ENCODE data around the gene MARCHF11.

MARCHF11 gene, protein sequence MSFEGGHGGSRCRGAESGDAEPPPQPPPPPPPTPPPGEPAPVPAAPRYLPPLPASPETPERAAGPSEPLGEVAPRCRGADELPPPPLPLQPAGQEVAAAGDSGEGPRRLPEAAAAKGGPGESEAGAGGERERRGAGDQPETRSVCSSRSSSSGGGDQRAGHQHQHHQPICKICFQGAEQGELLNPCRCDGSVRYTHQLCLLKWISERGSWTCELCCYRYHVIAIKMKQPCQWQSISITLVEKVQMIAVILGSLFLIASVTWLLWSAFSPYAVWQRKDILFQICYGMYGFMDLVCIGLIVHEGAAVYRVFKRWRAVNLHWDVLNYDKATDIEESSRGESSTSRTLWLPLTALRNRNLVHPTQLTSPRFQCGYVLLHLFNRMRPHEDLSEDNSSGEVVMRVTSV

GRCh38 chr5:16179511-16179935 lies at the start of gene MARCHF11:
TSS of gene MARCHF11 (minus strand) at chr5:16179791. CDS start at chr5:16179575, 216 bp downstream.
- TF ChIP-seq, protein P1, sequence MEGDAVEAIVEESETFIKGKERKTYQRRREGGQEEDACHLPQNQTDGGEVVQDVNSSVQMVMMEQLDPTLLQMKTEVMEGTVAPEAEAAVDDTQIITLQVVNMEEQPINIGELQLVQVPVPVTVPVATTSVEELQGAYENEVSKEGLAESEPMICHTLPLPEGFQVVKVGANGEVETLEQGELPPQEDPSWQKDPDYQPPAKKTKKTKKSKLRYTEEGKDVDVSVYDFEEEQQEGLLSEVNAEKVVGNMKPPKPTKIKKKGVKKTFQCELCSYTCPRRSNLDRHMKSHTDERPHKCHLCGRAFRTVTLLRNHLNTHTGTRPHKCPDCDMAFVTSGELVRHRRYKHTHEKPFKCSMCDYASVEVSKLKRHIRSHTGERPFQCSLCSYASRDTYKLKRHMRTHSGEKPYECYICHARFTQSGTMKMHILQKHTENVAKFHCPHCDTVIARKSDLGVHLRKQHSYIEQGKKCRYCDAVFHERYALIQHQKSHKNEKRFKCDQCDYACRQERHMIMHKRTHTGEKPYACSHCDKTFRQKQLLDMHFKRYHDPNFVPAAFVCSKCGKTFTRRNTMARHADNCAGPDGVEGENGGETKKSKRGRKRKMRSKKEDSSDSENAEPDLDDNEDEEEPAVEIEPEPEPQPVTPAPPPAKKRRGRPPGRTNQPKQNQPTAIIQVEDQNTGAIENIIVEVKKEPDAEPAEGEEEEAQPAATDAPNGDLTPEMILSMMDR (IDR thresholded peaks at IDR 0.05; ENCODE audit: low read depth, low read length) = no peak
- DNase-seq (ENCODE audit: low read depth in 2 of 2) = no peak
- peak within 1 kb of the TSS in 1 of 2 donors; percentile 21 for H3K4me3 ChIP-seq (replicated peaks in 1 of 2; ENCODE audit: low read depth in 2 of 2, low read length in 2 of 2)

DNA sequence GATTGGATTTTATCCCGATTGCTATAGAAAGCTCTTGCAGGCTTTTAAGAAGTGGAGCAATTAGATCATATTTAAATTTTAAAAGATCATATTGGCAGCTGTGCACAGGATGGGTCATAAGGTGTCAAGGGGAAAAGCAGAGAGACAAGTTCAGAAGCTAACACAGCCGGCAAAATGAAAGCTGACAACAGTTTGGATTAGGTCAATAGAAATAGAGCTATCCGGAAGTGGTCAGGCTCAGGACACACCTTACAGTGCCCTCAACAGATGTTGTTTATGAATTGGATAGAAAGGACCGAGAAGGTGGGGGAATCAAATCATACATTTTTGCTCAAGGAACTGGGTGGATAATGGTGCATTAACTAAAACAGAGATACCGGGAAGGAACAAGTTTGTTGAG lies 46.3 kb upstream of the MARCHF11 start:
- TF ChIP-seq, protein P1 (IDR thresholded peaks at IDR 0.05; ENCODE audit: low read depth, low read length) = no peak
- DNase-seq (ENCODE audit: low read depth in 2 of 2) = no peak
- no peak overlapping the region for H3K4me3 ChIP-seq (replicated peaks in 1 of 2; ENCODE audit: low read depth in 2 of 2, low read length in 2 of 2)

DNA sequence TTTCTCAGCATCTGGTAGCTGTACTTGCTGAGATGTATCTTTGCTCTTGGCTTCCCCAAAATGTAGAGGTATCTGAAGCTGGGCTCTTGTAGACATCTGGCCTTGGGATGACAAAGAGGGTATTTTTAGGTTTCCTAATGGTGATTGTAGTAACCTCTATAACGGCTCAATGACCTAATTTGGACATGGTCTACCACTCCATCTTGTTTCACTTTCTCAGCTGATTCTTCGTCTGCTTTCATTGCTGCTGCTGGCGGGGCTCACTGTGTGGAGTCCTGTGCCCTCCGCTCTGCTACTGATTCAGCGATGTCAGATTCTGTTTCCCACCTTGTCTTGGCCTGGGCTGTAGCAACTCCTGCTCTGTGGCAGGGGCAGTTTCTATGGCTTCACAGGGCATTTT lies 12.7 kb upstream of the MARCHF11 start:
- no peak for DNase-seq (ENCODE audit: low read depth in 2 of 2)
- TF ChIP-seq, protein P1 (IDR thresholded peaks at IDR 0.05; ENCODE audit: low read depth, low read length) = no peak
- no peak overlapping the region for H3K4me3 ChIP-seq (replicated peaks in 1 of 2; ENCODE audit: low read depth in 2 of 2, low read length in 2 of 2)

GRCh38 chr5:16180789-16181082 lies 1.1 kb upstream of the MARCHF11 start:
- DNase-seq (ENCODE audit: low read depth in 2 of 2) = no peak
- H3K4me3 ChIP-seq (replicated peaks in 1 of 2; ENCODE audit: low read depth in 2 of 2, low read length in 2 of 2) = no peak overlapping the region
- TF ChIP-seq, protein P1 (IDR thresholded peaks at IDR 0.05; ENCODE audit: low read depth, low read length) = no peak

- no peak overlapping the region for H3K4me3 ChIP-seq (replicated peaks in 1 of 2; ENCODE audit: low read depth in 2 of 2, low read length in 2 of 2)
- no peak for DNase-seq (ENCODE audit: low read depth in 2 of 2)
- TF ChIP-seq, protein P1 (IDR thresholded peaks at IDR 0.05; ENCODE audit: low read depth, low read length) = no peak
These were observed 571 bp upstream of the MARCHF11 start for GRCh38 chr5:16179936-16180788.

DNA sequence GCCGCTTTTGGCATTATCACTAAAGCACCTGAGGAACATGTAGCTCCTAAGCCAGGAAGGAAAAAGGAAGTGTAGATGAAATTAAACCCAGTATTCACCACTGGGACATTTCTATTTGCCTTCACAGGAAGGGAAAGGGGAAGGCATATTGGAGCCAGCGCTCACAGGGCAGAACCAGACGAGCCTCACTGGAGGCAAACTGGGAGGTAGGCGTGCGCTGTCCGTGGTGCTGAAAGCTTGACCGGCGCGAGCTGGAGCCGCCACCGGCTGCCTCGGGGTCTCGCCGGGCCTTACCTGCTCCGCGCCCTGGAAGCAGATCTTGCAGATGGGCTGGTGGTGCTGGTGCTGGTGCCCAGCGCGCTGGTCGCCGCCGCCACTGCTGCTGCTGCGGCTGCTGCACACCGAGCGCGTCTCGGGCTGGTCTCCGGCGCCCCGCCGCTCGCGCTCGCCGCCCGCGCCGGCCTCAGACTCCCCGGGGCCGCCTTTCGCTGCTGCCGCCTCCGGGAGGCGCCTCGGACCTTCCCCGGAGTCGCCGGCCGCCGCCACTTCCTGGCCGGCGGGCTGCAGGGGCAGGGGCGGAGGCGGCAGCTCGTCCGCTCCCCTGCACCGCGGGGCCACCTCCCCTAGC lies 732 bp downstream of the MARCHF11 start:
- H3K4me3 ChIP-seq (replicated peaks in 1 of 2; ENCODE audit: low read depth in 2 of 2, low read length in 2 of 2) = peak overlapping the region in 1 of 2 donors; percentile 21
- DNase-seq (ENCODE audit: low read depth in 2 of 2) = peak; percentile 51 to 64
- TF ChIP-seq, protein P1 (IDR thresholded peaks at IDR 0.05; ENCODE audit: low read depth, low read length) = no peak
